Activated CD8-positive, alpha-beta memory T cell treated with anti-CD3 and anti-CD28 coated beads for 4 hours (primary cell): ENCODE data around the gene ELMO1.

ENCODE experiments used
- DNase-seq, 2 donors: peaks; one replicate each; pipeline ENCODE4 v3.0.0-alpha.2; 2020; ENCODE audit warnings: low read depth in 2 of 2

The ELMO1 gene

DNA sequence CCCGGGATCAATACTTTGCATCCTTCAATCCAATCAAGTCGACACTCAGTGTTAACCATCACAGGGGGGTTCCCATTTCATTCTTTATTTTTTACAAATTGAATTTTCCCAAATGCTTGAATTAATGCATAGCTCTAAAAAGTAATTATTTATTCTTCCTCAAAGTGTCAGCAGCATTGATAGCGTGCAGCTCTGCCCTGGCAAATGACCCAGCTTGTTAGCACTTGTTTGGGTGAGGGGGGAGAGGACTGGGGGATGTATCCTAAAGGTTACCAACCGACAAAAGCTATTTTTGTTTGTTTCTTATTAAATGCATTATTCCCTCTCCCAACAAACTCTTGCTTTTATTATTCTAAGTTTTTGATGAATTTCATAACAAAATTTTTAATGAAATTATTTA is 27.0 kb upstream of the ELMO1 start:
- DNase-seq = no peak

DNA sequence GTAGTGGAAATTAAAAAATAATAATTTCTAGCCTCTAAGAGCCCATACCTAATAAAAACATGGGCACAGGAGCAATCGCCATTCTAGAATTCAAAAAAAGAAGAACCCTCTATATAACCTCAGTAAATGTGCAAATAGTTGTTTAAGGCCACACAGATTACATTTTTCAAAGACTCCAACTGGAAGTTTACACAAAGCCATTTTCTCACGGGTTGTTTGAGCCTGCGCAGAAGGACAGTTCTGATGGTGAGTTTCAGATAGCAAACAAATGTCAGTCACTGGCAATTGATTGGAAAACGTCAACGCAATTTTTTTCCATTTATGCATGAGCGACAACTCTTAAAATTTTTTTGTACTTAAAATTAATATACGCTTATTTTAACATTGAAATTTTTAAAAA is 23.0 kb upstream of the ELMO1 start:
- no peak for DNase-seq

DNA sequence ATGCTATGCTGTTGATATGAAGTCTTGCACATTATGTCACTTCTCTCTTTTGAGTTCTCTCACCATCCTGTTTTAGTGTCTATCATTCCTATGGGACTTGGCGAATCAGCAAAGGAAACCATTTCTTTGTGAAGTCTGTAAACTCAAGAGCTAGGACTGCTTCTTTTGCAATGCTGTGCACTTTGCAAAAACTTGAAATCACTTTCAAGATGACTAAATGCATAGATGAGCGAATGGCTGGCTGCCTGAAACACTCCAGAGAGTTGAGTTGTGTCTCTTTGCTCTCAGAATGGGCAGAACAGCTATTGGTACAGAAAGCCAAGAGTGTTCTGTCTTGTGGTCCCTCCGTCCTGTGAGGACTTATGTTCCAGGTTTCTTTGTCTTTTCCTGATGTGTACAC is 18.3 kb upstream of the ELMO1 start:
- no peak for DNase-seq

DNA sequence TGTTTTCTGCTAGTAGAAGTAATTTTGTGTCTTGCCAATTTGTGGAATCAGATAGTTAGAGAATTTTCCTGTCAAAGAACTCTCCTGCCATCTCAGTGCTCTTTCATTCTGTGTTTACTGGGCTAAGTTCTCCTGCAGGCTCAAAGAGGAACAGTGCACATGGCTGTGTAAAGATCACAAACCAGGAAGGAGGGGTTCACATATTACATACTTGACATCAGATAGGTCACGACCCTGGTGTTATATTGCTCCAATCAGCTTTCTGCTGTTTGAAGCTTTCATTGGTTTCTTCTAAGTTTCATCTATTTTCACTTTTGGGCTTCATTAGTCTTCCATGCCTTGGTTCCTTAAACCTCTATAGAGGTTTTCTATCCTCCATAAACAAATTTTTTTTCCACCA is 13.5 kb upstream of the ELMO1 start:
- DNase-seq = no peak

DNA sequence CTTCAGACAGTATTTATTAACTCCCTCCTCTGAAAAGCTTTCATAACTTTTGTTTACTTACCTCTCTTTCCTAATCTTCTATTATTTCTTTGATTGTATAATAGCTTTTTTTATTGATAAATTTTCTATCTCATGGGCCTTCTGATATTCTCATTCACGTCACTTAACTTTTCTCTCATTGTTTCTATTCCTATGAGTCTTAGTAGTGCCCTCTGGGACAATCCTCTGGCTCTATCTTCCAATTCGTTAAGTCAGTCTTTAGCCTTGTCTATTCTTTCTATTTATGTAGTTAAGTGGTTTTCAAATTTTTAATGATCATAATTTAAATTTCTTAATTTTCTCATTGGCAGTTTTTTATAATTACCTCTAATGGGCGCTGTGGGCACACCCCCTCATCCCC is 6.4 kb upstream of the ELMO1 start:
- DNase-seq = no peak

DNA sequence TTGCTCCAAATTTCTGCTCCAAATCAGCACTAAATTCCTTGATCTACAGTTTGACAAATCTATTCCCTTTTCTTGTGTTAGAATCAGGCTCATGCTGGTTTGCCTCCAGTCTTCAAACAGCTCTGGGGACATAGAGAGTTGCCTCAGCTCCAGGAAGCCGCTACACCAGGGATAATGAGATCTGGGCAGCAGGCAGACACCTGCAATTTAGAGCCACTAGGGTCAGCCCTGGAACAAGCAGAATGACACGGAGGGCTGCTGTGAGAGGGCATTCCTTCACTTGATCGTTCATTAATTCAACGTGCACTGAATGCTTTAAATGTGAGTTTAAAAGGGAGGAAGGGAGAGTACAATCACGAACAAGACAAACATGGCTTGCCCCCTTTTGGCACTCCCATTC is 3.7 kb upstream of the ELMO1 start:
- DNase-seq = no peak

DNA sequence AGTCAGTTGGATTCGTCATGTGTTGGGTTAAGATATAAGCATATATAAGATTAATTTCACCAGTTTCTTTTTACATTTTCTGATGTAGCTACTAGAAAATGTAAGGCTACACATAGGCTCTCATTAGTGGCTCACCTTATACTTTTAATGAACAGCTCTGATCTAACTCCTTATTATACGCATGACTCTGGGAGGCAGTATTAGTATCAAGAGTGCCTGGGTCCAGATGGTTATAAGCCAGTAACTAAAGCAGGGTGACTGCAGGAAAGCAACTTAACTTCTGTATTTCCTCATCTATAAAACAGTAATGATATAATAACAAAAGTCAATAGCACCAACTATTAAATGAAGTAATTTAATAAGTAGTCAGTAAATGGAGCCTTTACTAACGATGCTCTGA is 1.4 kb upstream of the ELMO1 start:
- DNase-seq = no peak

DNA sequence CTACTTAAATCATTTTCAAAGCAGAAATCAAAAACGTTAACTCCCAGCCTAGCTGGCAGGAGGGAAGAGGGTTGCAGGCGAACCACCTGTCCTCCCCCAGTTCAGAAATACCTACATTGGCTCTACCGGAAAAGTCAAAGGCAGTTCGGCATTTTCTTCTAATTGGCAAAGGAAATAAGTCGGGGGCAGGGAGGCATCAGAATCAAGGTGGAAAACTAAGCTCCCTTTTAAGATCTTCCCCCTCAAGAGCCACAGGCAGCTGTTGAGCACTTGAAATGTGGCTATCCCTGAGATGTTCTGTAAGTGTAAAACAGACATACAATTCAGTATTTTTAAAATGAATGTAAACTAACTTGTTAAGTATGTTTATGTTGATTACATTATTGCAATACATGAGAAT is 957 bp upstream of the ELMO1 start:
- DNase-seq = no peak

DNA sequence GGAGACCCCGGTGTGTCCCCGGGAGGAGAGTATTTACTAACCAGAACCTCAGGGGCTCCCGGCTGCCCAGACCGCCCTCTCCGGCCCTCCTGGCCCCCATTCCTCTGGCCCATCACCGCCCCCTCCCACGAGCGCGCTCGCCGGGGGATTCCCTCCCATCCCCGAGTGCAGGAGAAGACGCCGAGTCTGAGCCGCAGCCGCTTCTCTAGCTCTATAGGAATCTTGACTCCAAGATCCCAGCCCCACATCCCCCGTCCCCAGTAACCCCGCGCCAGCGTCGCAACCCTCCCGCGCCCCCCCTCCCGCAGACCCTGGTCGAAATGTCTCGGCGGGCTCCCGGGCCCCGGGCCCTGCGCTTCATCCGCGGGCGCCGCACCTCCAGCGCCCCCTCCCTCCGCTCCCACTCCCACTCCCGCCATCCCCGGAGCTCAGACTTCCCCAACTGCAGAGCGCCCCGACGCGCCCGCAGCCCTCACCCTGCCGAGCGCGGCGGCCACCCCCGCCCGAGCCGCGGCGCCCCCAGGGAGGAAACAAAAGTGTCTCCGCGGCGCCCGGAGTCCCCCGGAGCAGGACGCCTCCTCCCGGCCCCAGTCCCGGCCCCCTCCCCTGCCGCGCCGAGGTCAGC is 541 bp downstream of the ELMO1 start:
- peak in 1 of 2 donors; percentile 12 for DNase-seq

DNA sequence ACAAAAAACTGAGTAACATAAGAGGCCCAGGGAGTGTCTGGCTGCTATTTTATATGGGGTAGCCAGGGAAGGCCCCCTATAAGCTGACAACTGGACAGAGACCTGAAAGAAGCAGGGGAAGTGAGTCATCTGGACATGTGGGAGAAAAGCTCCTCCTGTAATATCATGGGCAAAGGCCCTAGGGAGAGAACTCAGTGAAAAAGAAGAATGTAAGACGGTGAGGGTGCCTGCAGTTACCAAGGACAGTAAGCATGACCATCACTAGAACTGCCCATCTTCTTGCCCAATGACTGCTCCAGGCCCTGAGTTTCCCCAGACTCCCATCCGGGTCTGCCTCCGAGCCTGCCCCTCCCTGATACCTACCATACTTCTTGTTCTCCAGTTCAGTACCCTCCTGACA is 2.3 kb downstream of the ELMO1 start:
- DNase-seq = no peak

DNA sequence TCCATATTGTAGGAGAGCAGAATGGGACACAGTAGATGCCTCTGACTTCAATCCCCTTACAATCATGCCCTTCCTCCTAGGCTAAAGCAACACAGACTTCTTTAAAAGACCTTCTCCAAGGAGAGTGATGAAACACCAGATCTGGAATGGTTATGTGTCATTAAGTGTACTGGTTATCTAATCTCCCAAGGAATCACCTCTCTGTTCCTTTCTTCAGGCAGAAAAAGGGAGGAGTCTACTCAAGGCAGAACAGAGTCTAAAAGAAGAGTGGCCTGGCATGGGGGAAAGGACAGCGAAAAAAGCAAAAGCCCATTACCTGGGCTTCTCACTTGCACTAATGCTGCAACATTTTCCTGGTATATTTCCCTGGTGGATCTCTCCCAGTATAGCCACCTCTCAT is 2.9 kb downstream of the ELMO1 start:
- no peak for DNase-seq

DNA sequence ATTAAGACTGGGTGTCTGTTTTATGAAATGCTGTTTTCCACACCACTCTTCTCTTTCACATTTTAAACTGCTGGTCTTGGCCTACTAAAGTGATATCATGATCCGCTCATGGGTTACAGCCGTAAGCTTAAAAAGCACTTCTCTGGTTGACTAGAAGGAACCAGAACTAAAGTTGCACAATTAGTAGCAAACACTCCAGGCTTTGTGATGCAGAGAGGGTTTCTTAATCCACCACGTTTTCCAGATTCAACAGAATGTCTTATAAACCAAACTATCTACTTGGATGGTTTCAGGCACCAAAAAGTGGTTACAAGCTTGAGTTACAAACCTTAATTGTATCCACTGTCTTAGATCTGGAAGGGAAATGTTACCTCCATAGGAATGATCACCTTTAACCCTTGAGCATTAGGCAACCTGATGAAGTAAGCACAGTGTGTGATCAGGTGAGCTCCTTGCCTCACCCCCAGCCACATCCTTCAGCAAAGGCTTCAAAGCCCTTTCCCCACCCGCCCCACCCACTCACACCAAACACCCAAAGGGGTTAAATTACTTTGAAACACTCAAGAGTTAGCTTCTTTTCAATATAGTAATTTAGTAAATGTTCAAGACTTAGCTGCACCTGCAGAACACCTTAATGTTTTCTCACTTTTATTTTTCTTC is 3.5 kb downstream of the ELMO1 start:
- DNase-seq = no peak

DNA sequence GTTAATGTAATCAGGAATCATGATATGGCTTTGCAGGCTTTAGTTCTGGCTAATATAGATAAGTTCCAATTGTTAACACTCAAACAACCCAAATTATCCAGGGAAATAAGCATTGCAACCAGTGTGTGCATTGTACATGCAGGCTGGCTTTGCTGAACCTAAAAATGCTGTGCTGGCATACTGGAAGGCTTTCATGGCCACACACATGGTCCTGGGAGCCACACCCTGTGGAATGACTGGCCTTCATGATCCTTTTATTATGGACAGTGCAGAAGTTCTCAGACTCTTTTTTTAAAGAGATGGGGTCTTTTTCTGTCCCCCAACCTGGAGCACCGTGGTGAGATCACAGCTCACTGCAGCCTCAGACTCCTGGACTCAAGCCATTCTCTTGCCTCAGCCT is 5.0 kb downstream of the ELMO1 start:
- no peak for DNase-seq

DNA sequence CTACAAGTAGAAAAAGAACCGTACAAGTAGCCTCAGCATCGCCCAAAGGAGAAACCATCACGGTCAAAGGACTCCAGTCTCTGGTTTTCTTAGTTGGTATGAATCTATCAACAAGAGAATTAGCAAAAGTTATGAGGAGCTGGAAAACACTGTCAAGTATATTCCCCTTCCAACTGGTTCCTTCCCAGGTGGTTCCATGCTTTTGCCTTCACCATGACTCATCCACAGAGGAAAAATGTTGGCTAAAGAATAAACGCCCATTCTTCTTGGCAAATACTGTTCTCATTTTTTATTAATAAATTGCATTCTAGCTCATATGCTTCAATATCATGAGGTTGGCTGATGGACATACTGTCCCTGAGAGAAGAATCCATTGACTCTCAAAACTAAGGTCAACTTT is 6.4 kb downstream of the ELMO1 start:
- DNase-seq = no peak

DNA sequence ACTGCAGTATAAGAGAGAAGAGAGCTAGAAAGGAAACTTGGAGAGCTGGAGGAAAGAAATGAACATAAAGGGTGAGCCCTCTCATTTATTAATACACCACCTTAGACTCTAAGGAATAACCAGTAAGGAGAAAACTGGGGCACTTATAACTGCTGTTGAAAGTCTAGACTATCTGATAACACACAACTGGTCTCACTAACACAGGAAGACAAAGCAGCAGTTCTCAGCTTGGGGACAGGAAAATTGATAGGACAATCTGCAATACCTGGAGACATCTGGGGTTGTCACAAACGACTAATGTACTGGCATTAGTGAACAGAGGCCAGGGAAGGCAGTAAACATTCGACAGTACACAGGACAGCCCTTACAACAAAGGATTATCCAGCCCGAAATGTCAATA is 6.8 kb downstream of the ELMO1 start:
- no peak for DNase-seq

DNA sequence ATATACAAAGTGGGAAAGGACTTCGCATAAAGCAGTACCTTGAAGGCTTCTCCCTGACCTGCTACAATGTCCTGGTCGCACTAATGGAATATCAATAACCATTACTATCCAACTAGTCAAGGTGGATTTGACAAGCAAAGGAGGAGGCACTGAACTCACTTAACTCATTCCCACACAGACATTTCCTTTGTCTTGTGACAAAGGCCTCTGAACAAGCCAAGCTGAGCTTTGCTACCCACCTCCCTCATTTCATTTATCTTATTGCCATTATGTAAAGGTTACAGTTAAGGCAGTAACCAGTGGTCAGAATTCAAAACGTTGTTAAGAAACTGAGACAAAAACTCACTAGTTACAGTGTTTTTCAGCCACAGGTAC is 7.3 kb downstream of the ELMO1 start:
- no peak for DNase-seq

DNA sequence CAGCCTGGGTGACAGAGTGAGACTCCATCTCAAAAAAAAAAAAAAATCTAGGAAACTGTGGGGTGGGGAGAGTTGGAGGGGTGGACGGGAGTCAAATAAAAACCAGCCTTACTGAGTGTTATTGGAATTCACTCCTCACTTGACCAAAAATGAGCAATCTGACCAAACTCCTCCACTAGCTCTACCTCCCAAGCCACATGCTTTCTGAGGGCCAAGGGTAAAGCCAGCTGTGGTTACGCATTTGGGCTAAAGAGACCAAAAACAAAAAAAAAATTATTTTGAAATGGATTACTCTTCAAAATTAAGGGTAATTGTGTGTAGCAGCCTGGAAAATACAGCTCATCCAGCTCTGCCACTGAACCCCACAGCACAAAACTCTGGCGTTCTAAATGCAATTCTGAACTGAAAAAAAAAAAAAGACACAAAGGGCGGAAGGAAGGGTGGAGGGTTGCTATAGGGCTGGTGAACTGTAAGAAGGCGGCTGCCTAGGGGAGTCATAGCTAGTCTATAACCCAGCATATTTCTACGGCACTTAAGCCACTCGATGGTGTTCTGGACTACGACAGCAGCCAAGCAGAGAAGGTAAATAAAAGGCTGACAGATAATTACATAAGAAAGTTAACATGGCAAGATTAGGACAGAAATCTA is 7.8 kb downstream of the ELMO1 start:
- DNase-seq = no peak

DNA sequence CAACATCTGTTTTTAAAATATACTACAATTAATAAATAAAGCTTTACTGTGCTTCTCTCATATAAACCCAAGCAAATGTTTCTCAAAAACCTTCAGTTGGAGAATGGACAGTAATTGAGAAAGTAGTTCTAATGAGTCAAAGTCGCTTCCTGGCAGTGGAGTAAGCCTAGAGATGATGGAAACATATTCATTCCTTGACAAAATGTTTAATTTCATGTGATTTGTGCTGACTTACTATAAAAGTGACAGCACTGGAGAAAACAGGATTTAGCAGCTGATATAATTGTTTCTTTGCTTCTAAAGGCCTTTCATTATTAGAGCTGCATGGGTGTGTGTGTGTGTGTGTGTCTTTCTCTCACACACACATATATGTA is 9.0 kb downstream of the ELMO1 start:
- DNase-seq = no peak

DNA sequence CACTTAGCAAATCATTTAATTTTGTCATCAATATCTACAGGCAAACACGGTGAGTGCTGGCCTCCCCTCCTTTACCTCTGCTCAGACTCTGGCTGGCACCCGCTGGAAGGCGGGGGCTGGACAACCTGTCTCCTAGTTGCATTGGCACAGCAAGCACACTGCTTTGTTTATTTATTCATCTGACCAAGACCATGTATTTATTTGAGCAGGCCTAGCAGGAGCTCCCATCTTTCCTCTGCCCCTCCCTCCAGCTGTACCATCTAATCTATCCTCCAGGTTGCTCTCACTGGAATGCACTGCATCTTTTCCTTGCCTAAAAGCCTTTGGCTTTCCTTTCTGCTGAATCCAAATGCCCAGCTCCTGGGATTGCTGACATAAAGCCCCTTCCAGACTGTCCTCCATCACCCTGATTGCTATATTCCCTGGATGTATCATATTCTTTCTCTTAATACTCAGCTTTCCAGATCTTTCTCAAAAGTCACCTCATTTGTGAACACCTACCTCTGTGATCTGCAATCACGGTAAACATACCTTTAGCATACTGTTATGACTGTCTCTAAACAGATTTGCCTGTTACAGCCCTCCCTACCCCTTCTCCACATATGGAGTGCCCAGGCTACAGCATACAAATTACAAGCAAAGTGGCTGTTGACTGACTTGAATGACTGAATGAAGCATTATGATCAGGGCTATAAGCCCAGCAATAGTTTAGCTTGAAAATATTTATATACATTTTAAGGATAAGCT is 9.6 kb downstream of the ELMO1 start:
- no peak for DNase-seq

DNA sequence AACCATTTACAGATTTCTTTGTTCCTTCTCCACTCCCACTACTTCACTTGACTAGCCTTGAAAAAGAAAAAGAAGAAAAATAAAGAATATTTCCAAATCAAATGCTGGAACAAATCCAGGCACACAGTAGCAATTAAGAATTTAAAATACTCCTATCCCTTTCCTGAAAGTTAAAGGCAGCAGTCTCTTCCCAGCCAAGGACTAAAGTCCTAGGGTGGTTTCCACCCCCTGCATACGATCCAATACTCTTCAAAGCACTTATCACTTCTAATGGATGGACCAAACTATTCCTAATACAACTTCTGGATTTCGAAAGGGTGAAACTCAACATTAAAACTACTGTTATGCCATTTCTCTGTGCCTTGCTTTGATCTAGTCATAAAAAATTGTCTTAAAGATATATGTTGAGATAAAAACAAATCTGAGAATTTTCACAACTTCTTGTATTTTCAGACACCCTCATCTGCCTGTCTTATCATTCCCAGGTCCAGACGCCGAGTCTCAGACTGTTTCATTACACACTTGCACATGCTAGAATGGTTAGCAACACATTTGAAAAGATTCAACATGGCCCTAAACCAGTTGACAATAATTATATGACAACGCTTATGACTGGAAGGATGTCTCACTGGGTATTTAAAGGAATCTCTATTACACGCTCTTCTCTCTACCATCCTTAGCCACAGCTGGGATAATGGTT is 13.4 kb downstream of the ELMO1 start:
- DNase-seq = no peak

DNA sequence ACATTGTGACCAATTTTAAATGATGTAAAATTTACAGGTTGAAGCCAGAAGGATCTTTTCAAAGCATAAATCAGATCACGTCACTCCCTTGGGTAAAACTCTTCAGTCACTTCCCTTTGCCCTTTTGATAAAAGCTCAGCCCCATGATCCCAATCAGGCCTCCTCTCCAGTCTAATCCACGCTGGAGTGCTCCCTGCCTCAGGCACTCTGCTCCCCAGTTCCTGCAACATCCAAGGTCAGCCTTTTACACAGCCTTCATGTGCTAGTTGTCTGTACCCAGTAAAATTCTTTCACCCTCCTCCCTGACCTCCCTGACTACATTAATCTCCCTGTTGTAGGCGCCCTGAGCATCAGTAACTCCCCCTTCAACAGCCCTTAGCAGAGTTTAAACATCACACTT is 14.1 kb downstream of the ELMO1 start:
- DNase-seq = no peak

DNA sequence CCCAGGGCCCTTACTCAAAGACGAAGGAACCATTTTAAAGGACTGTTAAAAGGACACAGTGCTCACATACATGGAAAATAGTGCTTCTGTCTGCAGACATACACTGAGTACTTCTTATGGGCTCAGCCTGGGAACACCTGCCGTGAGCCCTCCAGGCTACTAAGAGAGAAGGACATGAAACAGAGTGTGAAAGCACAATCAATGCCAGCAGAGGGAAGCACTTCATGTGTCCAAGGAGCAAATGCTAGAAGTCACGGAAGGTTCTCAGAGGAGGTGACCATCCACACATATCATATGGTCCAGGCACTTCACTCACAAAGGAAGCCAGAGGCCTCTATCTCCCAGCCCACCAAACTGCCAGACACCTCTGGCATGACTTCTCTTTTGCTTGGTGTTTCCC is 15.5 kb downstream of the ELMO1 start:
- DNase-seq = no peak
